Neuronal stem cell (in vitro differentiated cells): ENCODE results near the gene EEF1AKMT4.

Source experiments
- DNase-seq: peaks from one replicate; pipeline ENCODE4 v3.0.0-alpha.2; 2013; ENCODE audit warnings: low spot score
- H2AFZ ChIP-seq: one replicate; pipeline ENCODE4 v1.6.1; 2013; ENCODE audit warnings: mild to moderate bottlenecking, low read length, inconsistent platforms
- H2AK5ac ChIP-seq: 2 replicates; pipeline ENCODE4 v1.6.1; 2013; ENCODE audit warnings: low read depth, mild to moderate bottlenecking, inconsistent platforms, low read length, moderate library complexity, mixed read lengths
- H2BK120ac ChIP-seq: 2 replicates; pipeline ENCODE4 v1.6.1; 2013; ENCODE audit warnings: low read depth, mild to moderate bottlenecking, inconsistent platforms, low read length, moderate library complexity, mixed read lengths
- H2BK12ac ChIP-seq: one replicate; pipeline ENCODE4 v1.6.1; 2013; ENCODE audit warnings: low read length, inconsistent platforms
- H2BK15ac ChIP-seq: 2 replicates; pipeline ENCODE4 v1.6.1; 2013; ENCODE audit warnings: mild to moderate bottlenecking, low read length, inconsistent platforms, mixed read lengths
- H2BK5ac ChIP-seq: one replicate; pipeline ENCODE4 v1.6.1; 2013; ENCODE audit warnings: inconsistent platforms, mild to moderate bottlenecking, low read length, moderate library complexity
- H3K14ac ChIP-seq: one replicate; pipeline ENCODE4 v1.6.1; 2013; ENCODE audit warnings: low read length, inconsistent platforms
- H3K18ac ChIP-seq: 2 replicates; pipeline ENCODE4 v1.6.1; 2013; ENCODE audit warnings: low read length, inconsistent platforms
- H3K23ac ChIP-seq: 2 replicates; pipeline ENCODE4 v1.6.1; 2013; ENCODE audit warnings: low read depth, mild to moderate bottlenecking, mixed read lengths, low read length, inconsistent platforms; ENCODE audit not compliant: poor library complexity
- H3K27ac ChIP-seq: replicated peaks from 3 replicates; pipeline ENCODE4 v1.5.1; 2013; ENCODE audit warnings: low read length, inconsistent platforms
- H3K27me3 ChIP-seq, 3 experiments: 2 replicates each; pipeline ENCODE4 v1.6.1; 2013; ENCODE audit warnings: low read length in 3 of 3, mild to moderate bottlenecking in 2 of 3, inconsistent platforms in 1 of 3, low read depth in 1 of 3, mixed read lengths in 1 of 3, moderate library complexity in 1 of 3; ENCODE audit not compliant: control insufficient read depth in 3 of 3, insufficient read depth in 3 of 3
- H3K36me3 ChIP-seq, 2 donors: replicated peaks in 1 of 2; 2 replicates each; pipeline ENCODE4 v1.6.1; 2013; ENCODE audit warnings: low read length in 2 of 2; ENCODE audit not compliant: control insufficient read depth in 2 of 2, insufficient read depth in 2 of 2
- H3K4ac ChIP-seq: 2 replicates; pipeline ENCODE4 v1.6.1; 2013; ENCODE audit warnings: inconsistent platforms, mild to moderate bottlenecking, low read length, moderate library complexity
- H3K4me1 ChIP-seq, 2 donors: 1 replicate in 1 of 2; 2 replicates in 1 of 2; pipeline ENCODE4 v1.6.1; 2013; ENCODE audit warnings: low read length in 2 of 2, low read depth in 1 of 2; ENCODE audit not compliant: control insufficient read depth in 2 of 2, insufficient read depth in 1 of 2
- H3K4me2 ChIP-seq: one replicate; pipeline ENCODE4 v1.6.1; 2013; ENCODE audit warnings: mild to moderate bottlenecking, low read length, inconsistent platforms; ENCODE audit not compliant: insufficient read depth, poor library complexity, severe bottlenecking
- H3K4me3 ChIP-seq, 2 donors: 2 replicates each; pipeline ENCODE4 v1.5.1; 2013; ENCODE audit warnings: low read length in 2 of 2, mild to moderate bottlenecking in 2 of 2, inconsistent platforms in 1 of 2, moderate library complexity in 1 of 2
- H3K79me1 ChIP-seq: one replicate; pipeline ENCODE4 v1.6.1; 2013; ENCODE audit warnings: low read depth, mild to moderate bottlenecking, inconsistent platforms, low read length, moderate library complexity
- H3K9ac ChIP-seq: one replicate; pipeline ENCODE4 v1.6.1; 2013; ENCODE audit warnings: mild to moderate bottlenecking, low read depth, low read length, inconsistent platforms; ENCODE audit not compliant: poor library complexity
- H3K9me3 ChIP-seq, 2 donors: replicated peaks in 1 of 2; 2 replicates each; pipeline versions ENCODE3 to v1.6.1; 2013; ENCODE audit warnings: low read length in 2 of 2, mild to moderate bottlenecking in 2 of 2, inconsistent platforms in 1 of 2, low read depth in 1 of 2, mixed read lengths in 1 of 2, moderate library complexity in 1 of 2; ENCODE audit not compliant: control insufficient read depth in 2 of 2, insufficient read depth in 1 of 2
- H4K8ac ChIP-seq: one replicate; pipeline ENCODE4 v1.6.1; 2013; ENCODE audit warnings: low read depth, mild to moderate bottlenecking, inconsistent platforms, low read length, moderate library complexity
- H4K91ac ChIP-seq: one replicate; pipeline ENCODE4 v1.6.1; 2013; ENCODE audit warnings: low read length, low read depth, mild to moderate bottlenecking, inconsistent platforms; ENCODE audit not compliant: poor library complexity
- WGBS, 2 donors: extraction: QIAGEN DNeasy Blood & Tissue Kit; methylation state at CpG; one replicate each; pipeline ENCODE4 v1.1.7; 2013; ENCODE audit warnings: missing lambda C conversion rate in 2 of 2, mixed read lengths in 1 of 2; ENCODE audit not compliant: insufficient read length in 2 of 2, insufficient replicate concordance in 1 of 2; ENCODE audit errors: extremely low coverage in 2 of 2; 5-methylcytosine and 5-hydroxymethylcytosine counted together

The EEF1AKMT4 gene

DNA sequence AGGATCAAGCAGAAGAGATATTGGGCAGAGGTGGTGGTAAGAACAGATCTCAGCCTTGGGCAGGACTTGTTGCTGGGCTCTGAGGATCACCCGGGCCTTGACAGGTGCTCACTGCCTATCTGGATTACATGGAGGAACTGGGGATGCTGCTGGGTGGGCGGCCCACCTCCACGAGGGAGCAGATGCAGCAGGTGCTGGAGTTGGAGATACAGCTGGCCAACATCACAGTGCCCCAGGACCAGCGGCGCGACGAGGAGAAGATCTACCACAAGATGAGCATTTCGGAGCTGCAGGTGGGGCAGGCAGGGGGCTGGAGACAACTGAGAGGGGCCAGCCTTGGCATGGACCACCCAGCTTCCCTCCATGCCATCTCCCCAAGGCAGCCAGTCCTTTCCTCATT, 34.2 kb downstream of the EEF1AKMT4 start:
- Histone ChIP-seq H2BK15ac (no peak overlapping the region), H2AK5ac (no peak overlapping the region), H3K4me3 (no peak overlapping the region), H3K27me3 (peaks cover 0 to 40% (median 0%) of the 10 kb centered on the region in 3 experiments), H3K4me2 (peak overlapping the region; percentile 14), H4K91ac (no peak overlapping the region), H2BK120ac (no peak overlapping the region), H3K14ac (no peak overlapping the region), H2BK12ac (no peak overlapping the region), H3K9ac (peak overlapping the region; percentile 56), H3K9me3 (no peaks in the 10 kb centered on the region), H3K79me1 (no peaks in the 10 kb centered on the region), H3K18ac (no peak overlapping the region), H3K27ac (no peak overlapping the region), H3K23ac (no peak overlapping the region), H3K4me1 (peaks cover 0 to 2% of the 10 kb centered on the region in 2 donors), H2AFZ (no peak overlapping the region), H3K4ac (peak overlapping the region; percentile 70), H4K8ac (no peak overlapping the region), H2BK5ac (no peak overlapping the region), H3K36me3 (no peaks in the 10 kb centered on the region)
- WGBS, 2 donors: no CpG with 5 or more reads among the region's 8 CpGs
- no peak for DNase-seq

DNA sequence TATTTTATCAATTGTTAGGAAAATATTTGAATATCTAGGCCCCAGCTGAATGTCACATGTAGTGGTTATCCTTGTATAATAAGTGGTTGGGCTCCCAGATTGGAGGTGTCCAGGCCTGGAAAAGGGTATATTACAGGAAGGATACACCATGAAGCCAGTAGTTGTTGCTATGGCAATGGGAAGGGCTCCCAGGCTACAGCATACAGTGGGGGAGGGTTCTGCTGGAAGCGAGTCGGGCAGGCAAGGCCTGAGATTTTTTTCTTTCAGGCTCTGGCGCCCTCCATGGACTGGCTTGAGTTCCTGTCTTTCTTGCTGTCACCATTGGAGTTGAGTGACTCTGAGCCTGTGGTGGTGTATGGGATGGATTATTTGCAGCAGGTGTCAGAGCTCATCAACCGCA, 35.2 kb downstream of the EEF1AKMT4 start:
- H3K4me1 ChIP-seq: peaks cover 0 to 2% of the 10 kb centered on the region in 2 donors
- no peak overlapping the region for H2BK15ac ChIP-seq
- no peaks in the 10 kb centered on the region for H3K9me3 ChIP-seq
- peaks cover 0 to 34% (median 0%) of the 10 kb centered on the region in 3 experiments for H3K27me3 ChIP-seq
- no peak overlapping the region for H3K27ac ChIP-seq
- no peaks in the 10 kb centered on the region for H3K36me3 ChIP-seq
- H3K14ac ChIP-seq: no peak overlapping the region
- no peak overlapping the region for H4K91ac ChIP-seq
- H2AK5ac ChIP-seq: no peak overlapping the region
- no peak overlapping the region for H2BK120ac ChIP-seq
- H3K79me1 ChIP-seq: no peaks in the 10 kb centered on the region
- no peak overlapping the region for H3K4ac ChIP-seq
- peak overlapping the region; percentile 18 for H2AFZ ChIP-seq
- no peak overlapping the region for H3K4me3 ChIP-seq
- H3K4me2 ChIP-seq: no peak overlapping the region
- no peak overlapping the region for H2BK12ac ChIP-seq
- no peak overlapping the region for H3K18ac ChIP-seq
- DNase-seq: peak; percentile 41
- no peak overlapping the region for H2BK5ac ChIP-seq
- no CpG with 5 or more reads among the region's 4 CpGs for WGBS, 2 donors
- H3K9ac ChIP-seq: no peak overlapping the region
- no peak overlapping the region for H3K23ac ChIP-seq
- no peak overlapping the region for H4K8ac ChIP-seq

DNA sequence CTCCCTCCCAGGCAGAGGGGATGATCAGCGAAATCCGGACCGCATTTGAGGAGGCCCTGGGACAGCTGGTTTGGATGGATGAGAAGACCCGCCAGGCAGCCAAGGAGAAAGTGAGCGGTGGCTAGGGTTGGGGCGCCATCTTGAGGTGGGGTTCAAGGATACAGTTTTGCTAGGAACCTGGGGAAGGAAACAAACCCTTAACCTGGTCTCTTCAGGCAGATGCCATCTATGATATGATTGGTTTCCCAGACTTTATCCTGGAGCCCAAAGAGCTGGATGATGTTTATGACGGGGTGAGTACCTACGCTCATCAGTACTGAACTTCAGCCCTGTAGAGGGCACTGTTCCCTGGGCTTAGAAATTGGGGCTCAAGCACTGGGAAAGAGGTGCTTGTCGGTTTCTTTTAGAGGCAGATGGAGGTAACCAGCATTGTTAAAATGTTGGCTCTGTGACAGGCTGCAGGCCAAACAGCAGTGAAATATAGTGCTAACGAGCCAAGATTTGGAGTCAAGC, 40.0 kb downstream of the EEF1AKMT4 start:
- no peaks in the 10 kb centered on the region for H3K36me3 ChIP-seq
- H2AFZ ChIP-seq: no peak overlapping the region
- H3K23ac ChIP-seq: no peak overlapping the region
- no peak overlapping the region for H2BK12ac ChIP-seq
- H3K4ac ChIP-seq: no peak overlapping the region
- no peak overlapping the region for H3K4me2 ChIP-seq
- no peak overlapping the region for H2BK120ac ChIP-seq
- no peak overlapping the region for H3K4me3 ChIP-seq
- no peak overlapping the region for H3K9ac ChIP-seq
- no peak overlapping the region for H2AK5ac ChIP-seq
- H3K79me1 ChIP-seq: peaks cover 4% of the 10 kb centered on the region
- no peak overlapping the region for H3K18ac ChIP-seq
- no peak overlapping the region for H3K27ac ChIP-seq
- H4K8ac ChIP-seq: no peak overlapping the region
- no CpG with 5 or more reads among the region's 10 CpGs for WGBS, 2 donors
- H3K27me3 ChIP-seq: peaks cover 0 to 49% (median 0%) of the 10 kb centered on the region in 3 experiments
- peaks cover 0 to 2% of the 10 kb centered on the region in 2 donors for H3K4me1 ChIP-seq
- H3K14ac ChIP-seq: no peak overlapping the region
- no peak overlapping the region for H4K91ac ChIP-seq
- H2BK5ac ChIP-seq: no peak overlapping the region
- H3K9me3 ChIP-seq: no peaks in the 10 kb centered on the region
- peak; percentile 54 for DNase-seq
- no peak overlapping the region for H2BK15ac ChIP-seq

DNA sequence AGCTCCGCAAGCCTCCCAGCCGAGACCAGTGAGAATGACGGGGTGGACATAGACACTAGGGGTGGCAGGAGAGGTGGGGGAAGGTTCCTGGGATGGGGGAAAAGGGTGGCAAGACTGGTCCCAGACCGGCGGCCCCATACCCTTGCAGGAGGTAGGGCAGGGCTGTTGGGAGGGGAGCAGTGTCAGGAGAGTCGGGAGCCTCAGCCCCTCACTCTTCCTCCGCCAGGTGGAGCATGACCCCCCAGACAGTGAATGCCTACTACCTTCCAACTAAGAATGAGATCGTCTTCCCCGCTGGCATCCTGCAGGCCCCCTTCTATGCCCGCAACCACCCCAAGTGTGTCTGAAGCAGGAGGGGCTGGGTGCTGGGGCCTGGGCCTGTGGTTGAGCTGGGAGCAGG, 40.9 kb downstream of the EEF1AKMT4 start:
- Histone ChIP-seq H2BK120ac (no peak overlapping the region), H3K36me3 (no peaks in the 10 kb centered on the region), H3K27me3 (peaks cover 0 to 57% (median 0%) of the 10 kb centered on the region in 3 experiments)

More for the DNA sequence above, 40.9 kb downstream of the EEF1AKMT4 start:
- DNase-seq: no peak
- no peak overlapping the region for H3K4ac ChIP-seq
- no peak overlapping the region for H2AFZ ChIP-seq
- no peak overlapping the region for H3K4me3 ChIP-seq
- H2AK5ac ChIP-seq: peak overlapping the region; percentile 52
- no peak overlapping the region for H2BK12ac ChIP-seq
- H2BK15ac ChIP-seq: peak overlapping the region; percentile 37
- H3K18ac ChIP-seq: no peak overlapping the region
- no peak overlapping the region for H3K14ac ChIP-seq
- no peak overlapping the region for H4K91ac ChIP-seq
- H4K8ac ChIP-seq: no peak overlapping the region
- no peak overlapping the region for H2BK5ac ChIP-seq
- no peak overlapping the region for H3K4me2 ChIP-seq
- WGBS, 2 donors: no CpG with 5 or more reads among the region's 10 CpGs
- no peaks in the 10 kb centered on the region for H3K4me1 ChIP-seq
- H3K27ac ChIP-seq: no peak overlapping the region
- H3K23ac ChIP-seq: peak overlapping the region; percentile 65
- H3K9me3 ChIP-seq: no peaks in the 10 kb centered on the region
- H3K79me1 ChIP-seq: peaks cover 4% of the 10 kb centered on the region
- H3K9ac ChIP-seq: peak overlapping the region; percentile 60
